Astrocyte (in vitro differentiated cells and primary cell): ENCODE measurements around the gene CSMD2.

Experiments used
- EZH2 ChIP-seq: IDR thresholded peaks from 2 replicates; pipeline ENCODE4 v1.6.1; 2012; ENCODE audit warnings: mild to moderate bottlenecking, low read length, inconsistent platforms; ENCODE audit not compliant: insufficient read depth
- TF ChIP-seq, protein P1 (sequence below): IDR thresholded peaks from 2 replicates; pipeline ENCODE4 v1.5.1; 2011; ENCODE audit warnings: low read depth, mild to moderate bottlenecking, inconsistent platforms, low read length, moderate library complexity; ENCODE audit not compliant: insufficient read depth

DNA sequence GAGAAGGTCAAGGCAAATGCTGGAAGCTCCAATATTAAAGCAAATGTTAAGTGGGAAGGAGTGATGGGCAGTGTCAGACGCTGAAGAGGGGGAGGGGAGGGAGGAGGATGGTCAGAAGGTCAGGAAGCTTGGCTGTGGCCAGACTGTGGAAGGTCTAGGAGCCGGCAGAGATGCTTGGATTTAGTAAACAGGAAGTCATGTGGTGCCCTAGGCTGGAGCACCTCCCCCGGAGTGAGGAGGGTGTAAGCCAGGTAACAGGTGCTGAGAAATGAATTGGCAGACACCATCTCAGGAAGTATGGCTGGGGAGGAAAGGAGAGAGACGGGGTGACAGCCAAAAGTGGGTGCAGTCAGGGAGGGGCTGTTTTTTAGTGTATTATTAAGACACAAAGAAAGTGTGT lies 17.7 kb downstream of the CSMD2 start:
- TF ChIP-seq, protein P1, sequence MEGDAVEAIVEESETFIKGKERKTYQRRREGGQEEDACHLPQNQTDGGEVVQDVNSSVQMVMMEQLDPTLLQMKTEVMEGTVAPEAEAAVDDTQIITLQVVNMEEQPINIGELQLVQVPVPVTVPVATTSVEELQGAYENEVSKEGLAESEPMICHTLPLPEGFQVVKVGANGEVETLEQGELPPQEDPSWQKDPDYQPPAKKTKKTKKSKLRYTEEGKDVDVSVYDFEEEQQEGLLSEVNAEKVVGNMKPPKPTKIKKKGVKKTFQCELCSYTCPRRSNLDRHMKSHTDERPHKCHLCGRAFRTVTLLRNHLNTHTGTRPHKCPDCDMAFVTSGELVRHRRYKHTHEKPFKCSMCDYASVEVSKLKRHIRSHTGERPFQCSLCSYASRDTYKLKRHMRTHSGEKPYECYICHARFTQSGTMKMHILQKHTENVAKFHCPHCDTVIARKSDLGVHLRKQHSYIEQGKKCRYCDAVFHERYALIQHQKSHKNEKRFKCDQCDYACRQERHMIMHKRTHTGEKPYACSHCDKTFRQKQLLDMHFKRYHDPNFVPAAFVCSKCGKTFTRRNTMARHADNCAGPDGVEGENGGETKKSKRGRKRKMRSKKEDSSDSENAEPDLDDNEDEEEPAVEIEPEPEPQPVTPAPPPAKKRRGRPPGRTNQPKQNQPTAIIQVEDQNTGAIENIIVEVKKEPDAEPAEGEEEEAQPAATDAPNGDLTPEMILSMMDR = no peak
- TF ChIP-seq EZH2 = no peak
